ENCODE data around the gene ABTB2. TPM values are rescaled to one million over a fixed set of nuclear protein-coding genes. Genes with fewer than 3 reads are reported as not detected.

ABTB2 gene
- total RNA-seq, 1 donor from 2014 or later: 0.89 TPM

- DNase-seq (ENCODE audit: extremely low spot score, unreplicated experiment): no peak
Observed at GRCh38 chr11:34236572-34236971, 121.2 kb downstream of the ABTB2 start.

DNA sequence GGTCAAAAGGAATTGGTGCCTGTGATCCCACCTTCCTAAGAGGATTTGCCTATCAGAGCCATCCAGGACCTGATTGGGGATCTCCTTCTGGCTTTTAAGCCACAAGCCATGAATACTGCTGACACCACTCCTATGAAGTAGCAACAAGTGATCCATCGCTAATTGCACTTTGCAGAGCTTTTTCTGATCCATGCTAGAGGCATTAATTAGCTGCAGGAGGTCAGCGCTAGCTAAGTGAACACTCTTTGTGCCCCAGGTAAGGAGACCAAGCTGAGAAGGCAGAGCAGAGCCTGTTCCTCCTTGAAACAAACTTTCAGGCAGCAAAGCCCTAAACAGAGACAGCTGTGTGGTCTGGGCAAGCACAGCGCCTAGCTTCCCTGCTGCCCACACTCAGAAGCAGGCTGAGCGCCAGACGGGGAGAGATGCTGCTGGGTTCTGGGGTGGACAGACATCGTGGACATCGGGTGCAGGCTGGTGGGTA, 122.2 kb downstream of the ABTB2 start:
- no peak overlapping the region for H3K27ac Mint-ChIP-seq (ENCODE audit: unreplicated experiment)
- peaks cover 7% of the 10 kb centered on the region for H3K27me3 Mint-ChIP-seq (ENCODE audit: unreplicated experiment)
- no peaks in the 10 kb centered on the region for H3K9me3 Mint-ChIP-seq (ENCODE audit: unreplicated experiment)
- no peaks in the 10 kb centered on the region for H3K4me1 Mint-ChIP-seq (ENCODE audit: unreplicated experiment)
- no peak overlapping the region for H3K4me3 Mint-ChIP-seq (ENCODE audit: unreplicated experiment)
- no peak for DNase-seq (ENCODE audit: extremely low spot score, unreplicated experiment)
- no peak for TF ChIP-seq CTCF (IDR thresholded peaks at IDR 0.05)
- H3K36me3 Mint-ChIP-seq (ENCODE audit: unreplicated experiment): no peaks in the 10 kb centered on the region

More at GRCh38 chr11:34236572-34236971, 121.2 kb downstream of the ABTB2 start:
- Mint-ChIP-seq H3K36me3 (ENCODE audit: unreplicated experiment) (no peaks in the 10 kb centered on the region), H3K4me1 (ENCODE audit: unreplicated experiment) (no peaks in the 10 kb centered on the region), H3K9me3 (ENCODE audit: unreplicated experiment) (no peaks in the 10 kb centered on the region), H3K27ac (ENCODE audit: unreplicated experiment) (no peak overlapping the region), H3K4me3 (ENCODE audit: unreplicated experiment) (no peak overlapping the region), H3K27me3 (ENCODE audit: unreplicated experiment) (peaks cover 7% of the 10 kb centered on the region)
- TF ChIP-seq CTCF (IDR thresholded peaks at IDR 0.05): no peak

- Mint-ChIP-seq H3K9me3 (ENCODE audit: unreplicated experiment) (no peaks in the 10 kb centered on the region), H3K36me3 (ENCODE audit: unreplicated experiment) (no peaks in the 10 kb centered on the region), H3K4me1 (ENCODE audit: unreplicated experiment) (no peaks in the 10 kb centered on the region), H3K27me3 (ENCODE audit: unreplicated experiment) (peaks cover 7% of the 10 kb centered on the region), H3K4me3 (ENCODE audit: unreplicated experiment) (no peak overlapping the region), H3K27ac (ENCODE audit: unreplicated experiment) (no peak overlapping the region)
- TF ChIP-seq CTCF (IDR thresholded peaks at IDR 0.05): no peak
- no peak for DNase-seq (ENCODE audit: extremely low spot score, unreplicated experiment)
Observed at GRCh38 chr11:34235189-34235588, 122.6 kb downstream of the ABTB2 start.

DNA sequence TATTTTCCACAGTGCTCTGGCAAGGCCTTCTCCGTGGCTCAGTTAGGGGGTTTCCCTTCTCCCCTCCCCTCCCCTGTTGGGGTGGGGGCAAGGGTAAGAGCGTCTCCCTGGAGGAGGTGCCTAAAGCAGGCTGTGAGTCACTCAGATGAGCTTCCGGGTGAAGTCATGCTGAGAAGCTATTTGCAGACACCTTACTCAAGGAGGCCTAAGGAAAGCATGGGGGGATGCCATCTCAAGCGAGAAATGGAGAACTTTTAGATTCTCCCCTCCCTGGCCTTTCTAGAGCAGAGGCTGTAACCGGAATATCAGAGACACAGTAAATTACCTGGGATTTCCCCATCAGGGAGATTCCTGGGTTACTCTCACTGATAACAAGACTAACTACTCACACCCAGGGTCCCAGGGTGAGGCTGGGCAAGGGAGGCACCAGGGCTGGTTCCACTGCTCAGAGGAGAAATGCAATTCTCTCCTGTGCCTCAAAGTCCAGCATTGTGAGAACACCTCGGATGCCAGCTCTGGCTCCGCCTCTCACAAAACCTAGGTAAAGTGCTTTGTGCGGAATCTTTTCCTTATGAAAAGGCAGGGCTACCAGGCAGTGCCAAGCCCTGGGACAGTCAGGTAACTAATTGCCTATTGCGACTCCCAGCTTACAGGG, 123.6 kb downstream of the ABTB2 start:
- DNase-seq (ENCODE audit: extremely low spot score, unreplicated experiment): no peak

More for the DNA sequence above, 123.6 kb downstream of the ABTB2 start:
- TF ChIP-seq CTCF (IDR thresholded peaks at IDR 0.05): no peak
- Mint-ChIP-seq H3K9me3 (ENCODE audit: unreplicated experiment) (no peaks in the 10 kb centered on the region), H3K36me3 (ENCODE audit: unreplicated experiment) (no peaks in the 10 kb centered on the region), H3K27me3 (ENCODE audit: unreplicated experiment) (peaks cover 7% of the 10 kb centered on the region), H3K27ac (ENCODE audit: unreplicated experiment) (no peak overlapping the region), H3K4me1 (ENCODE audit: unreplicated experiment) (no peaks in the 10 kb centered on the region), H3K4me3 (ENCODE audit: unreplicated experiment) (no peak overlapping the region)
